Inferior parietal cortex (tissue), 1 donor: ENCODE results near the gene AFF2.

Source experiments
- DNase-seq: peaks from one replicate; pipeline ENCODE4 v3.0.0-alpha.2; 2016; ENCODE audit errors: extremely low spot score

The AFF2 gene

GRCh38 chrX:148582353-148582752, 81.9 kb downstream of the AFF2 start:
- DNase-seq, result no peak

DNA sequence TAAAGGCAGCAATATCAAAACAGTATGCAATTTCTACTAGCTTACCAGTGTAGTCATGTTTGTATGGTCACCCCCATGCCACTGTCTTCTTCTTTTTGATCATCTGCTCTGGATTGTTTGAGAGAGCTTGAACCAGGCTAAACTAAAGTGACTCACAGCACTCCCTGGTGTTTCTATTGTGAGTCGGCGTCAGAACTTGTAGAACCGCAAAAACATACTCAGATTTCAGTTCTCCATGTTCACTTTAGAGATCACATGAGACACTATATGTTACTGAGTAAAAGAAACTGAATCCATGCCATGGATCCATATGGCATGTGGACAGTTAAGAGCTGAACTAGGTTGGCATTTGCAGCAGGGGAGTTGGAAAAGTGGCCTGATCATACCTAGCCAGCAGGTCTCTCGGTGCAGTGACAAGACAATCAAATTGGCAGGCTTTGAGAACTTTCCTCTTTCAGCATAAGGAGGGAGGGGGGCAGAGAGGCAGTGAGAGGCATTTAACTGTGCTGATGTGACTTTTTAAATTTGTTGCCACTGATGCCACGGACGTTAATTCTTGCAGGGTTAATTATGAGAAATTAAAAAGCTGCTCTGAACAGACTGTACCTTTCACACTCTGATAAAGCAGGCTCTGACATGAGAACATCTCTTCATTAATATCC, 88.4 kb downstream of the AFF2 start:
- no peak for DNase-seq

GRCh38 chrX:148592595-148592994, 92.2 kb downstream of the AFF2 start:
- no peak for DNase-seq

GRCh38 chrX:148593146-148593545, 92.7 kb downstream of the AFF2 start:
- DNase-seq, result no peak

- no peak for DNase-seq
Measured at GRCh38 chrX:148593987-148594386, 93.6 kb downstream of the AFF2 start.

GRCh38 chrX:148599404-148599803, 99.0 kb downstream of the AFF2 start:
- no peak for DNase-seq

GRCh38 chrX:148600131-148600530, 99.7 kb downstream of the AFF2 start:
- no peak for DNase-seq

DNA sequence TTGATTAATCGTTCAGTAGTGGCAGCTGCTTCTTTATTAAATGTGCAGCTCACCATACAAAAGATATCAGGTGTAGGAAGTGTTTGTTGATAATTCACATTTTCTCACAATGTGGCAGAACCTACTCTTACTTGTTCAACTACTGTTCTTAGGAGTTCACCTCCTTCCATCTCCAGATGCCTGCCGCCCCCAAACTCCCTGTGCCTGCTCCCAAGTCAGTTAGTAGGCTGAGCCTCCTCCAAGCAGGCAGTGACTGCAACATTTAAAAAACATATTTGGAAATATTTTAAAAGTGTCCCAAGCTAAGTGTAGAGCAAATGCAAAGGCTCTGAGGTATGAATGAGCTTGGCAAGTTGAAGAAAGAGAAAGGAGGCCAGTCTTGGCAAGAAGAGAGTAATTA, 100.2 kb downstream of the AFF2 start:
- no peak for DNase-seq

DNA sequence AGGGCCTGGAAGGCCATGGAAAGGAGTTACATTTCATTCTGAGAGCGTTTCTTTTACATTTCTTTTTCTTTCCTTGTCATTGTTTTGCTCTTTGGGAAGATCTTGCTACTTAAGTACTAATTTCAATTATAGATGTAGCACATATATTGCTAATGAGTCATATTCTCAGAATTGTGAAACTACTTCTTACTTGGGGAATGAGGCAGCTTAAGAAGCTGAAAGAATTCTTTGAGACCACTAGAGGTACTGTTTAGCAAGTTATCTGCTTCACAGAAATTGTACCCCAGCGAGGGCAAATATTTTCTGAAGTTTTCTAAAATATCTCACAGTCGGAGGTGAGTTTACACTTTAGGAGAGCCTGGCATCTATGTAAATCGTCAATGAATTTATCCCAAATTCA, 100.6 kb downstream of the AFF2 start:
- DNase-seq, result no peak

DNA sequence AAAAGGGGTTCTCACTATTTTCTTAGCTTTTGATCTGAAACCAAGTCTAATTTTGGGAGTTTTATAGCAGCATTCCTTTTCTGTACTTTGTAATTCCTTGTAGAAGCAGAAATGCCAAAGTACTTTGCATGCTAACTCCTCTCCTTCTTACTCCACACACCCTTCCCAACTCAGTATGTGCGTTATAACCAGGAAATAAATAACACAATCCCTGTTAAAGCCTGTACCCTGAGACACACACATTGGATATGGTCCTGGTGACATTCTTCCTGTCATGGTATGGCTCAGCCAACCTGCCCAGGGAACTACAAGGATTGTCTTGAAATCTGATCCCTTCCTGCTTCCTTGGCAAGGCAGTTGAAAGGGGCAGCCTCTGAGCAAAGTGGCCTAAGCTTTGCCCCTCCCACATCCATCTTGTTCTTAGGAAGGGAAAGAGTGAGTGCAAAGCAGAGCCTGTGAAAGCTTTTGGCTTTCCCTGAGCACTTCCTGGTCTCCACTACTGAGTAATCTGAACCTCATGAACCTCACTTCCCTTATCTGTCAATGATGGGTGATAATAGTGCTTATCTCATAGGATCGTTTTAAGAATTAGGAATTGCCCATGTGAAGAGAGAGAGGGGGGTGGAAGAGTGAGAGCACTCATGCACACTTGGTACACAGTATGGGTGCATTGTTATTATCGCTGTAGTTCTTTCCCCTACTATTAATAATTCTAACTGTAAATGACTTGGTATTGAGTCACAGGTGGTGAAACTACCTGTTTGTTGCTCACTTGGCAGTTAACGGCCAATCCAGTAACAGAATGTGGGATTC, 109.3 kb downstream of the AFF2 start:
- DNase-seq, result no peak

- no peak for DNase-seq
Measured at GRCh38 chrX:148610328-148610698, 109.9 kb downstream of the AFF2 start.

GRCh38 chrX:148611993-148612392, 111.6 kb downstream of the AFF2 start:
- DNase-seq, result no peak

- no peak for DNase-seq
Measured at GRCh38 chrX:148612431-148612830, 112.0 kb downstream of the AFF2 start.

DNA sequence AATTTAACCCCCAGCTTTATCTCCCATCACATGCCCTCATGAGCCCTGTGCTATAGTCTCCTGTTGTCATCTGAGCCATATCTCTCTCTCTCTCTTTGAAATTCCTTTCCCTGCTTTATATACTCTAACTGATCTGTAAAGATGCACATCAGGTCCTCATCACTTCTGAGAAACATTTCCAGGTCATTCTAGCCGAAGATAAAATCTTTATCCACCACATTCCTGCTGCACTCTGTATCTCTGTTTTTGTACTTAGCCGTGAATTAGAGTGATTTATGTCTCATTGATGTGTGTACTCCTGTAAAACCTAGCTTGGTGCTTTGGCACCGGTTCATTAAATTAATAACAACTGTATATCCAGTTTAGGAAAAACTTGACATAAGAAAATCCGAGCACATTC, 113.2 kb downstream of the AFF2 start:
- no peak for DNase-seq

DNA sequence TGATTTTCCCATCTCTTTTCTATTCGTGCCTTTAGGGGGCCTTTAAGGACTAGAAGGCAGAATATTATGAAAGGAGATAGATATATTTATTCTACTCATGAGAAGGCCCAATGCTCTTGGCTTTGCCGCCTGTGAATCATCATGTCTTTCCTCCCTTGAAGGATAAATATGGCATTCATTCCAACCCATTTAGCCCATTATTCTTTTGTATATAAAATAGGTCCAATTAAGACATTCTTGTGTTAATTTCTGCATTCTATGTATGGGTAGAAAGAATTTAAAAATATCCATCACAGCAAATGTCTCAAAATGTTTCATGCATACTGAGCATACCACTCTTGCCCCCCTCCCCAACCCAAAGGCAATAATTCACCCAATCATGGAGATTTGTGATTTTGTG, 115.1 kb downstream of the AFF2 start:
- DNase-seq, result no peak

- DNase-seq, result no peak
Measured at GRCh38 chrX:148618470-148619445, 118.3 kb downstream of the AFF2 start.

GRCh38 chrX:148620023-148620422, 119.6 kb downstream of the AFF2 start:
- no peak for DNase-seq

DNA sequence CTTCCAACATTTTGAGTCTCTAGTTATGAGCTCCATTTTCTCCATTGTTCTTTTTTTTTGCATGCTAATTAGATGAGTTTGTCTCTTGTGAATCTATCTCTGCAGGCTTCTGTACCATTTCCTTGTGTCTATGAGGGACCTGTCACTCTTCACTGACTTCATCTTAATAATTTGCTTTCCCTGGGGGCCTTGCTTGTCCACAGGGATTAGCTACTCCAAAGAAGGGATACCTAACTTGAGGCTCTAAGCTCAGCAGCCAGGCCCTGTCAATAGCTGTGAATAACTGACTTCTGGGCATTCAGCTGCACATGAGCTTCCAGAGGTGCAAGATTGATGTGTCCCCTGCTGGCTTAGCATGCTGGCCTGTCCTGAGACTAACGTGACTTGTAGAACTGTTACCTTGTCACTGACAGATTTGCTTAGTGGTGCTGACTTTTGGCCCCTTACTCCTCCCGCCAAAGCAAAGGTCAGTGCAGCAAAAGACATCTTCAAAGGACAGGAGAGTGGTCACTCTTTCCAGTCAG, 124.6 kb downstream of the AFF2 start:
- no peak for DNase-seq

DNA sequence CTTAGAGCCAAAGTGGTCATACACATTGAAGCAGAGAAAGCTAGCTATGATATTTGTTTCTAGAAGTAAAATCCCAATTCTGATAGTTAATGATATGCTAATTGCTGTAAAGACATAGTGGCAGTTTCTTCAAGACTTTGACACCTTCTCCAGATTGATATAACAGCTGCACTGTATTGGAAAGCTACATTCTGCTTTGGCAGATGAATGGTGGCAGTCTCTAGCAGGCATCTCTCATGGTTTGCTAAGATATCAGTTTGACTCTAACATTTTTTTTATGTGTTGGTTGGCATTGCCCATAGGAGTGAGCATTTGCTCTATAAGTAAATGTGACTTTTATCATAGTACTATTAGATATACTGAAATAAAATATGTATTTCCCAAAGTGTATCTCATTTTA, 128.2 kb downstream of the AFF2 start:
- no peak for DNase-seq

DNA sequence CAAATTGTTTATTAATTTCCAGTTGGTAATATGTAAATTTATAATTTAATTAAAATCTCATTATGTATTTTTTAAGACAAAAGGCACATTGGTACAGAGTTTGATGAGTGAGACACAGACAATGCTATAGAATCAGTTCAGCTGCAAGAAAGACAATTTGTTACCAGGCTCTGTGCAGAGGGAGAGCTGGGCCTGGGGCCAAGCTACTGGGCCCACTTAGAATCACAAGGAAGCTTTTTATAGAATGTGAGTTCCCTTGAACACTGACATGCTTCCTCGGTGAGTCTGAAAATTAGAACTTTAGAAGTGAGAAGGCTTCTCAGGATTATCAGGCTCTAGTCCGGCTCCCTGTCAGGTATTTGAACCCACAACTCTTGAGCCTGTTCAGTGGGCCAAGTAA, 129.0 kb downstream of the AFF2 start:
- DNase-seq, result peak; percentile 11

DNA sequence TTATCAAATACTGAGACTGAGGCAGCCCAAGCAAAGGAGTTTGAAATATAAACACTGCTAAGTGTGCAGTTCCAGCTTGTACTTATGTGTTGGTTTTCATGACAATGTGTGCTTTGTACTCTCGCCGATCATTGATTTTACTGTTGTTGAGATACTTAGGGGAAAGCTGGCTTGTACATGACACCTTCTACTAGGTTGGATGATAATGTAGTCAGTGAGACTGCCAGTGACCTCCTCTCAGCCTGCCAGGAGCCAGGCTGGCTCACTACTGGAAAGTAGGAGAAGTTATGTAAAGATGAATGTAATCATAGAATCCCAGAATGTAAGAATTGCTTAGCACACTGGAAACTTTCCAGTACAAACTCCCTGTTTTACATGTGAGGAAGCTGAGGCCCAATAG, 132.0 kb downstream of the AFF2 start:
- DNase-seq, result no peak
